ENCODE results near the gene SCAF1. TPM values are rescaled to one million over a fixed set of nuclear protein-coding genes. Genes with fewer than 3 reads are reported as not detected.

SCAF1 gene
- total and polyA plus RNA-seq, 10 of the 15 experiments (the other 5 are each of a cell fraction or from before 2014, with no cell fraction given) = 0.18 to 77.0 (median 5.3) TPM

- 0 out of 4 replicates have a peak, but pooled peaks have one; percentile 25 to 27 for TF ChIP-seq IKZF2 (IDR thresholded peaks at IDR 0.05)
- no peak; the same call in 1 of the 2 replicates for TF ChIP-seq SIN3A (IDR thresholded peaks at IDR 0.05; ENCODE audit: low read depth, low read length)
- TF ChIP-seq POLR2AphosphoS5 (IDR thresholded peaks at IDR 0.05; ENCODE audit: low read length) = peak; percentile 75; the same call in 1 of the 2 replicates
- no peak for TF ChIP-seq SP1 (IDR thresholded peaks at IDR 0.05; ENCODE audit: low read depth, low read length)
- no peak for TF ChIP-seq STAT1 (conservative IDR thresholded peaks at IDR 0.05)
- no peak for TF ChIP-seq SUZ12 (IDR thresholded peaks at IDR 0.05; ENCODE audit: unreplicated experiment)
- no peak for TF ChIP-seq IRF3 (IDR thresholded peaks at IDR 0.05)
- no peak for TF ChIP-seq ZBED1 (IDR thresholded peaks at IDR 0.05; ENCODE audit: borderline replicate concordance)
- no peak for TF ChIP-seq ZBTB4 (CRISPR knock-in tag; IDR thresholded peaks at IDR 0.05)
- no peak; the same call in 1 of the 2 replicates for TF ChIP-seq MLLT1 (IDR thresholded peaks at IDR 0.05)
- peak; percentile 48 for TF ChIP-seq RELA (IDR thresholded peaks at IDR 0.05; ENCODE audit: borderline replicate concordance, partially characterized antibody)
- TF ChIP-seq RBBP5 (conservative IDR thresholded peaks at IDR 0.05) = no peak
- peak; percentile 82; the same call in 1 of the 2 replicates for TF ChIP-seq NBN (IDR thresholded peaks at IDR 0.05)
- 0 out of 2 replicates have a peak, but pooled peaks have one; percentile 17 for TF ChIP-seq ATF7 (IDR thresholded peaks at IDR 0.05; ENCODE audit: low read depth)
- no peak; the same call in 1 of the 2 replicates for TF ChIP-seq GATAD2B (conservative IDR thresholded peaks at IDR 0.05; ENCODE audit: low read depth)
- no peak for TF ChIP-seq TCF12 (IDR thresholded peaks at IDR 0.05; ENCODE audit: low read depth, low read length)
- TF ChIP-seq TBL1XR1 (IDR thresholded peaks at IDR 0.05; ENCODE audit: low read depth, low read length) = no peak
- no peak for TF ChIP-seq PRDM15 (CRISPR knock-in tag; IDR thresholded peaks at IDR 0.05)
- TF ChIP-seq BHLHE40 (IDR thresholded peaks at IDR 0.05; ENCODE audit: borderline replicate concordance in 1 of 2, low read depth in 2 of 2, low read length in 1 of 2) = peak; percentile 85 to 87; a peak in 3 of 4 replicates
- peak in 1 of 2 experiments; percentile 59; a peak in 1 of 4 replicates for TF ChIP-seq CEBPB (IDR thresholded peaks at IDR 0.05; ENCODE audit: borderline replicate concordance in 1 of 2, low read depth in 2 of 2, low read length in 2 of 2)
- TF ChIP-seq BRCA1 (IDR thresholded peaks at IDR 0.05; ENCODE audit: low read depth, low read length) = no peak
These were observed 36.1 kb downstream of the SCAF1 start (continued) for GRCh38 chr19:49677901-49678674.
